ENCODE results near the gene DALRD3. TPM values are rescaled to one million over a fixed set of nuclear protein-coding genes. Genes with fewer than 3 reads are reported as not detected.

Gene DALRD3
- total and polyA plus RNA-seq, 2 donors (not counting 1 experiment from before 2014, with no cell fraction given) = 57.2 to 82.6 TPM

GRCh38 chr3:49029563-49029884 is 11.1 kb upstream of the DALRD3 start:
- peak overlapping the region in 4 of 5 experiments; percentile 29 to 80 (median 72) for H3K4me3 ChIP-seq (ENCODE audit: control extremely low read depth in 1 of 5, extremely low read depth in 1 of 5, insufficient read depth in 1 of 5, low read depth in 2 of 5, low read length in 4 of 5)
- H3K27me3 Mint-ChIP-seq = no peaks in the 10 kb centered on the region
- intact Hi-C loops (cut with micrococcal nuclease) = loop anchor here (1.0 to 10.0 kb wide), 6 partner anchors 8 to 787 kb away; partner anchors contain the start of genes IP6K2, QRICH1, USP4 and ZNF589

More at GRCh38 chr3:49029563-49029884, 11.1 kb upstream of the DALRD3 start:
- Histone ChIP-seq H3K36me3 (replicated peaks in 1 of 2; ENCODE audit: control extremely low read depth in 1 of 2, control insufficient read depth in 1 of 2, extremely low read depth in 1 of 2, insufficient read depth in 2 of 2, low read length in 1 of 2) (peaks cover 13 to 62% of the 10 kb centered on the region in 2 experiments), H3K79me2 (ENCODE audit: control insufficient read depth, insufficient read depth, low read length) (peaks cover 35% of the 10 kb centered on the region), H3K4me2 (replicated peaks; ENCODE audit: low read depth, low read length, poor library complexity, severe bottlenecking) (peak overlapping the region; percentile 92), H3K27me3 (replicated peaks in 1 of 4; ENCODE audit: control extremely low read depth in 1 of 4, control insufficient read depth in 3 of 4, insufficient read depth in 4 of 4, low read length in 3 of 4) (no peaks in the 10 kb centered on the region), H3K9me3 (ENCODE audit: control extremely low read depth in 1 of 3, control insufficient read depth in 2 of 3, insufficient read depth in 1 of 3, low read length in 2 of 3) (no peaks in the 10 kb centered on the region), H2AFZ (ENCODE audit: insufficient read depth, low read depth, low read length, poor library complexity, severe bottlenecking) (peak overlapping the region; percentile 52), H3K4me1 (ENCODE audit: control insufficient read depth in 2 of 2, insufficient read depth in 2 of 2, low read length in 2 of 2) (peaks cover 14 to 39% of the 10 kb centered on the region in 2 donors), H4K20me1 (ENCODE audit: control insufficient read depth, insufficient read depth, low read length, poor library complexity, severe bottlenecking) (no peaks in the 10 kb centered on the region), H3K27ac (ENCODE audit: low read length in 2 of 2) (peak overlapping the region; percentile 86 to 92), H3K9ac (ENCODE audit: low read length) (peak overlapping the region; percentile 81)
- peak overlapping the region; percentile 98 for H3K4me3 Mint-ChIP-seq
- ChIA-PET CTCF (interaction anchor here (0.8 to 2.3 kb wide), 8 partner anchors 9 to 629 kb away, joined by 3 to 41 read pairs (median 5); partner anchors contain the start of genes DALRD3, P4HTM and WDR6), POLR2A (interaction anchor here (0.5 to 1.8 kb wide), 13 partner anchors 9 to 322 kb away, joined by 3 to 20 read pairs (median 4); partner anchors contain the start of genes DALRD3, IP6K2, QRICH1 and WDR6)
- peaks cover 45% of the 10 kb centered on the region for H3K4me1 Mint-ChIP-seq
- H3K9me3 Mint-ChIP-seq (ENCODE audit: insufficient read depth) = no peaks in the 10 kb centered on the region
- peak overlapping the region; percentile 98 for H3K27ac Mint-ChIP-seq
- no peak for ATAC-seq (ENCODE audit: low read depth)
- TF ChIP-seq EZH2 (IDR thresholded peaks at IDR 0.05; ENCODE audit: borderline replicate concordance, insufficient read depth, low read depth, low read length, poor library complexity, severe bottlenecking) = no peak
- no peak for TF ChIP-seq CTCF (IDR thresholded peaks at IDR 0.05)
- WGBS (ENCODE audit: insufficient coverage) = 0% methylated on average over 3 of the region's 7 CpGs
- no peak for DNase-seq
